ENCODE data around the gene PTGES2. TPM values are rescaled to one million over a fixed set of nuclear protein-coding genes. Genes with fewer than 3 reads are reported as not detected.
A peak's percentile ranks its signal among the peaks of the same experiment; 100 is the strongest.

Gene PTGES2
- total RNA-seq, 6 experiments from 2014 or later = 68.5 to 82.8 (median 70.6) TPM

GRCh38 chr9:128153060-128153946, 25.8 kb upstream of the PTGES2 start:
- no peak for TF ChIP-seq CTCF (IDR thresholded peaks at IDR 0.05)
- no peak overlapping the region for H3K27ac Mint-ChIP-seq
- no peaks in the 10 kb centered on the region for H3K36me3 Mint-ChIP-seq (ENCODE audit: low read depth)
- DNase-seq = no peak
- H3K9me3 Mint-ChIP-seq = no peaks in the 10 kb centered on the region
- H3K27me3 Mint-ChIP-seq (ENCODE audit: insufficient read depth) = peaks cover 21% of the 10 kb centered on the region
- no peak overlapping the region for H3K4me3 Mint-ChIP-seq
- H3K4me1 Mint-ChIP-seq (ENCODE audit: low read depth) = no peaks in the 10 kb centered on the region

GRCh38 chr9:128152133-128153059, 24.9 kb upstream of the PTGES2 start:
- TF ChIP-seq CTCF (IDR thresholded peaks at IDR 0.05) = no peak
- DNase-seq = no peak
- Mint-ChIP-seq H3K4me1 (ENCODE audit: low read depth) (no peaks in the 10 kb centered on the region), H3K36me3 (ENCODE audit: low read depth) (no peaks in the 10 kb centered on the region), H3K4me3 (no peak overlapping the region), H3K27me3 (ENCODE audit: insufficient read depth) (peaks cover 28% of the 10 kb centered on the region), H3K27ac (no peak overlapping the region), H3K9me3 (no peaks in the 10 kb centered on the region)

- H3K27ac Mint-ChIP-seq = no peak overlapping the region
- no peak overlapping the region for H3K4me3 Mint-ChIP-seq
- H3K9me3 Mint-ChIP-seq = no peaks in the 10 kb centered on the region
- TF ChIP-seq CTCF (IDR thresholded peaks at IDR 0.05) = no peak
- no peak for DNase-seq
- H3K4me1 Mint-ChIP-seq (ENCODE audit: low read depth) = no peaks in the 10 kb centered on the region
- peaks cover 34% of the 10 kb centered on the region for H3K27me3 Mint-ChIP-seq (ENCODE audit: insufficient read depth)
- H3K36me3 Mint-ChIP-seq (ENCODE audit: low read depth) = no peaks in the 10 kb centered on the region
Measured at GRCh38 chr9:128151309-128152132, 24.0 kb upstream of the PTGES2 start.

- Mint-ChIP-seq H3K27me3 (ENCODE audit: insufficient read depth) (peaks cover 38% of the 10 kb centered on the region), H3K4me3 (no peak overlapping the region), H3K4me1 (ENCODE audit: low read depth) (no peaks in the 10 kb centered on the region), H3K27ac (no peak overlapping the region), H3K36me3 (ENCODE audit: low read depth) (no peaks in the 10 kb centered on the region), H3K9me3 (no peaks in the 10 kb centered on the region)
- no peak for DNase-seq
- TF ChIP-seq CTCF (IDR thresholded peaks at IDR 0.05) = peak; percentile 46; the same call in 1 of the 2 replicates
Measured at GRCh38 chr9:128150594-128151308, 23.2 kb upstream of the PTGES2 start.
